ENCODE measurements around the gene WHRN. TPM values are rescaled to one million over a fixed set of nuclear protein-coding genes. Genes with fewer than 3 reads are reported as not detected.

Gene WHRN
- total RNA-seq, 6 donors from 2014 or later, result 2.5 to 17.8 (median 5.6) TPM

DNA sequence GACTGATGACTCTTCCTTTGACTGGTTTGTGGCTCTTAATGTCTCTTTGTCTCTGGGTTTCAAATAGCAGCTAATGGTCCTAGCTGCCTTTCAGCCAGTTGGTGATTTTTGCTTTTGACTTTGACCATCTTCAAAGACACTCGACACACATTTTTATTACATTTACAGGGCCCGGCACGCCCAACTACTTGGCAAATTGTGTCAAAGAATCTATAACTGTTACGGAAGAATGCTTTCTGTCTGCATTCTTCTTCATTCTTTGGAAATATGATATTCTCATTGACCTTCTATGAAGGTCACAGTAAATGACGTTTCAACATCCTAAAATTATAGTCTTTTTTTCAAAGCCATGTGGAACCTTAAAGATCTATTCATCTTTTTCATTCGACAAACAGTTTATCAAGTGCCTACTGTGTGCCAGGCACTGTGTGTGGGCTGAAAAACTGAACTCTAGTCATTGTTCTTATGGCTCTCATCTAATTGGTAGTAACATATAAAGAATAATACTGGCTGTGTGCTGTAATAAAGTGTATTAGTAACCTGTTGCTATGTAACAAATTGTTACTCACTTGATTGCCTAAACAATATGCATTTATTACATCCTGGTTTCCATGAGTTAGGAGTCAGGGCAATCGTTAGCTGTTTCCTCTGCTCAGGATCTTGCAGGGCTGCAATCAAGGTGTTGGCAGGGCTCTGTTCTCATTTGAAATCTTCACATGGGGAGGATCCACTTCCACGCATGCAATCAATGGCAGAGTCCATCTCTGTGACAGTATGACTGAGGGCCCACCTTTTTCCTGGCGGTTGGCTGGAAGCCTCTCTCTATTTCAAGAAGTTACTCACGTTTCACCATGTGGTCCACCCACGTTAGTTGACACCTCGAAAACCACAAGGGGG, 7.0 kb upstream of the WHRN start:
- TF ChIP-seq POLR2AphosphoS5 (IDR thresholded peaks at IDR 0.05), result no peak
- no peak for TF ChIP-seq EP300 (IDR thresholded peaks at IDR 0.05)
- TF ChIP-seq POLR2A (IDR thresholded peaks at IDR 0.05), result no peak
- no peak for TF ChIP-seq CTCF (IDR thresholded peaks at IDR 0.05)
- H3K4me1 ChIP-seq, result no peaks in the 10 kb centered on the region
- H3K4me3 ChIP-seq, result no peak overlapping the region
- no peak for DNase-seq
- ATAC-seq (ENCODE audit: low FRiP score in 2 of 2), result no peak
- H3K27ac ChIP-seq, result no peak overlapping the region
- H3K36me3 ChIP-seq, result no peaks in the 10 kb centered on the region
- H3K27me3 ChIP-seq, result no peaks in the 10 kb centered on the region
- no peaks in the 10 kb centered on the region for H3K9me3 ChIP-seq
- WGBS, 2 donors, result 65 to 70% methylated on average over 12 of the region's 12 CpGs

GRCh38 chr9:114507726-114508125, 2.5 kb upstream of the WHRN start:
- Histone ChIP-seq H3K4me1 (peaks cover 6 to 28% (median 19%) of the 10 kb centered on the region in 4 donors), H3K9me3 (no peaks in the 10 kb centered on the region), H3K27me3 (peaks cover 0 to 10% (median 3%) of the 10 kb centered on the region in 4 donors), H3K36me3 (no peaks in the 10 kb centered on the region), H3K27ac (no peak overlapping the region), H3K4me3 (no peak overlapping the region)
- WGBS, 2 donors, result 5 to 10% methylated on average over 3 of the region's 3 CpGs
- ATAC-seq (ENCODE audit: low FRiP score in 2 of 2) (no peak), DNase-seq (peak in 1 of 2 donors; percentile 28)
- TF ChIP-seq EP300 (IDR thresholded peaks at IDR 0.05), result no peak
- TF ChIP-seq POLR2A (IDR thresholded peaks at IDR 0.05), result no peak
- TF ChIP-seq CTCF (IDR thresholded peaks at IDR 0.05), result peak in 2 of 6 experiments; percentile 13 to 29
- TF ChIP-seq POLR2AphosphoS5 (IDR thresholded peaks at IDR 0.05), result no peak

DNA sequence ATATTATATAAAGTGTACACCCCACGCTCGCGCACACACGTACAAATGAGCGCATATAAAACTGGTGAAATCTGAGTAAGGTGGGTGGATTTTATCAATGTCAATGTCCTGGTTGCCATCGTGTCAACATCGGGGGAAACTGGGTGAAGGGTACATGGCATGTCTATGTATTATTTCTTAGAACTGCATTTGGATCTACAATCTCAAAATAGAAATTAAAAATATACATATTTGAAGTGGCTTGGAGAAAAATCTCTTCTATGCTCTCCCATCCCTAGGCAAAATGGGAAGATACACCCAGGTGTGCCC, 763 bp upstream of the WHRN start:
- 48 to 75% methylated on average over 7 of the region's 7 CpGs for whole genome bisulfite sequencing, 2 donors
- H3K36me3 ChIP-seq, result no peaks in the 10 kb centered on the region
- no peaks in the 10 kb centered on the region for H3K9me3 ChIP-seq
- peak overlapping the region in 3 of 4 donors; percentile 53 to 68 (median 65) for H3K4me3 ChIP-seq
- no peak for ATAC-seq (ENCODE audit: low FRiP score in 2 of 2)
- no peak overlapping the region for H3K27ac ChIP-seq
- H3K27me3 ChIP-seq, result peaks cover 0 to 10% (median 3%) of the 10 kb centered on the region in 4 donors
- no peak for DNase-seq
- TF ChIP-seq POLR2A (IDR thresholded peaks at IDR 0.05) (no peak), EP300 (IDR thresholded peaks at IDR 0.05) (no peak), POLR2AphosphoS5 (IDR thresholded peaks at IDR 0.05) (no peak), CTCF (IDR thresholded peaks at IDR 0.05) (no peak)
- H3K4me1 ChIP-seq, result peaks cover 6 to 31% (median 19%) of the 10 kb centered on the region in 4 donors

GRCh38 chr9:114504341-114505186, 709 bp downstream of the WHRN start:
- WGBS, 2 donors, result 0 to 17% methylated on average over 3 to 61 of the region's 101 CpGs
- Histone ChIP-seq H3K27me3 (peaks cover 0 to 10% (median 3%) of the 10 kb centered on the region in 4 donors), H3K4me3 (peak overlapping the region; percentile 37 to 68 (median 59)), H3K4me1 (peaks cover 6 to 31% (median 19%) of the 10 kb centered on the region in 4 donors), H3K9me3 (no peaks in the 10 kb centered on the region), H3K36me3 (no peaks in the 10 kb centered on the region), H3K27ac (peak overlapping the region in 2 of 4 donors; percentile 37 to 58)
- DNase-seq (peak; percentile 38 to 93), ATAC-seq (ENCODE audit: low FRiP score in 2 of 2) (peak; percentile 45 to 87)
- peak in 4 of 6 experiments; percentile 14 to 47 (median 30) for TF ChIP-seq CTCF (IDR thresholded peaks at IDR 0.05)
- no peak for TF ChIP-seq POLR2A (IDR thresholded peaks at IDR 0.05)
